GM19238 (cell line): ENCODE results near the gene AQP2.

Experiments used
- DNase-seq: peaks from one replicate; pipeline ENCODE4 v3.0.0; 2011; ENCODE audit warnings: low spot score; ENCODE audit not compliant: insufficient read length

Gene AQP2

GRCh38 chr12:49920241-49920914 is 30.2 kb upstream of the AQP2 start:
- no peak for DNase-seq

DNA sequence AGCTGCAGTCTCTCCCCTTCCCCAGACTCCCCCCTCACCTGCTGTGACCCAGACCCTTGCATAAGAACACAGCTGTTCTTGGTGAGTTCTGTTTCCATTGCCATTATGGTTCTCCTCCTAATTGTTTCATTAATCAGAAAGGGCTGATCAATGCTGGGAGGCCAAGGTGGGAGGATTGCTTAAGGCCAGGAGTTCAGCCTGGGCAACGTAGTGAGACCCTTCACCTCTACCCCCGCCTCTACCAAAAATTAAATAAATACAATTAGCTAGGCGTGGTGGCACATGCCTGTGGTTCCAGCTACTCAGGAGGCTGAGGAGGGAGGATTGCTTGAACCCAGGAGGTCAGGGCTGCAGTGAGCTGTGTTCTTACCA is 29.6 kb upstream of the AQP2 start:
- no peak for DNase-seq

DNA sequence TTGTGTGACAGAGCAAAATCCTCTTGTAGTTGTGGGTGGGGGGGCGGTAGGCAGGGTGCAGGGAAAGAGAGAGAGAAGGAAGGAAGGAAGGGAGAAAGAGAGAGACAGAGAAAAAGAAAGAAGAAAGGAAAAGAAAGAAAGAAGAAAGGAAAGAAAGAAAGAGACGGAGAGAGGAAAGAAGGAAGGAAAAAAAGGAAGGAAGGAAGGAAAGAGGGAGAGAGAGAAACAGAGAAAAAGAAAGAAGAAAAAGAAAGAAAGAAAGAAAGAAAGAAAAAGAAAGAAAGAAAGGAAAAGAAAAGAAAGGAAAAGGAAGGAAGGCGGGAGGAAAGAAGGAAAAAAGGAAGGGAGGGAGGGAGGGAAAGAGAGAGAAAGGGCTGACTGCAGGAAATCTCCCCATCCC is 29.2 kb upstream of the AQP2 start:
- DNase-seq = no peak

- DNase-seq = no peak
These were observed 28.6 kb upstream of the AQP2 start for GRCh38 chr12:49921936-49922335.

DNA sequence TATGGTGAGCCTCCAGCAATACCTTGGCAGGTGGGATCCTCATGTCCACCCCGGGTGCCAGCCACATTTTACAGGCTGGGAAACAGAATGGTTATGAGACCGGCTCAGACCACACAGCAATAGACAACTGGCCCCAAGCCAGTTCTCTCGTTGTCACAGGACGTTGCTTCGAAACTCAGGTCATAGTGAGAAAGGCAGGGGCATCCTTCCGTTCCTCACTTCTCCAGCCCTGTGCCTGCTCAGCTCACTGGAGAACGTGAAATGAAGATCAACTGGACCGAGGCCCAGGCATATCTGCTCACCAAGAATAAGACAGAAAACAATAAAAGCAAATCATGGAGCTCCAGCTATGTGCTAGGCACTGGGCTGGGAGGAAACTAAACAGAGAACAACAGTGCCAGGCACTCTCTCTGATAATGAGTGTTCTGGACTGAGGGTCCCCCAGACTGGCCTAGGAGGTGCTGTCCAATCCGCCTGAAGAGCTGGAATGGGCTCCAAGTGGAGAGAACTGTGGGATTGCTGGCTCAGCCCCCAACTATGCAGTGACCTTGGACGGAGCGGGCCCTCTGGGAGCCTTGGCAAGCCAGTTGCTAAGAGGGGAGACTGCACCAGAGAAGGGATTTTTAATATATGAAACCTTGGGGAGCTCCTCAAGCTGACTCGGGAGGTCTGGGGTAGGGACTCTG is 28.0 kb upstream of the AQP2 start:
- DNase-seq = no peak

- no peak for DNase-seq
These were observed 27.4 kb upstream of the AQP2 start for GRCh38 chr12:49923035-49923644.

DNA sequence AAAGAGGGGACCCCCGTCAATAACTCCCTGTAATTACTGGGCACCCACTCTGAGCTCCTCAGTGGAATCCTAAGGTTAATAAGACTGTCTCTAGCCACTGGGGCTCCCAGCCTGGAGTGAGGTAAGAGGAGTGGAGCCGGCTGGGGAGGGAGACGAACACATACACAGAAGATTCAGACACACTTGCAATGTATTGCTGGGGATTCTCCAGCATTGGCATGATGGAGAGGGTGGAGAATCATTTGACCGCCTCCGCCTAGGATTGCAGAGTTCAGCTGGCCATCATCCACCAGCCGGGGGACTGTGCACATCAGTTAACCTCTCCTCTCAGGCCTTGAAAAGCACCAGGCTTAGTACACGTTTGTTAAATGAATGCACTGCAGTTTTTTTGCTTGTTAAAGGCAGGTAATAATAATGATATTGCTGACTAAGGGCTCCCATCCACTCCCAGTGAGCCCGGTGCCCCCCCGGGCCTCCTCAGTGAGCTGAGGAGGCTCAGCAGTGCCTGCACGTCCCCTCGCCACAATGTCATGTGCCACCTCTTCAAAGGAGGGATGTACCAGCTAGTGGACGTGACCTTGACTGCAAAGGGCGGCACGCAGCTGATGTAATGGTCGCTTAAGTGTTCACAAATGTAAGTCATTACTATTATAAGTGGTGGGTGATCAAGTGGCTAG is 26.5 kb upstream of the AQP2 start:
- no peak for DNase-seq

GRCh38 chr12:49924628-49925246 is 25.8 kb upstream of the AQP2 start:
- no peak for DNase-seq

DNA sequence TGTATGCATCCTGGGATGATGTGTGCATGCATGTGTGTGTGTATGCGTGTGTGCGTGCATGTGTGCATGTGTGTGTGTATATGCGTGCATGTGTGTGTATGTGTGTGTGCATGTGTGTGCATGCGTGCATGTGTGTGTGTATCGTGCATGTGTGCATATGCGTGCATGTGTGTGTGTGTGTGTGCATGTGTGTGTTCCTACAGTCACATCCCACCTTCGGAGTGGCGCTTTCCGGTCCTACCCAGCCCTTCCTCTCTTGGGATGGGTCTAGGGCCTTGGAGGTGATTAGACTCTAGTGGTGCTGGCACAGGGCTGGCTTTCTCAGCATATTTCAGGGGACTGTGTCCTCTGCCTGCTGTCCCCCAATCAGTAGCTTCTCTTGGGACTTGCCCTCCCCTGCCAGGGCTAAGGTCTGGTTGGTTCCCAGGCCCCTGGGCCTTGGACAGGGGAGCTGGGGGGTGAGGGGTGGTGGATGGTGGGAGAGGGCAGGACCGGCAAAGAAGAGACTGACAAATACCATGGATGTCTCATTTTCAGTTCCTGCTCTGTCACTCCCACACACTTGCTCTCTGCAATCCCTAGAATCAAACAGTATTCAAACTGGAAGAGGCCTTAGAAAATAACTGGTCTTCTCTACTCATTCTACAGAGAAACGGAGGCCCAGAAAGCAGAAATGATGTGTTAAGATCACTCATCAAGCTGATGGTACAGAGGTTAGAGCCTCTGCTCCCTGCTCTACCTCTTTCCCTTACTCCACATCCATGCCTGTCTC is 24.9 kb upstream of the AQP2 start:
- DNase-seq = no peak

DNA sequence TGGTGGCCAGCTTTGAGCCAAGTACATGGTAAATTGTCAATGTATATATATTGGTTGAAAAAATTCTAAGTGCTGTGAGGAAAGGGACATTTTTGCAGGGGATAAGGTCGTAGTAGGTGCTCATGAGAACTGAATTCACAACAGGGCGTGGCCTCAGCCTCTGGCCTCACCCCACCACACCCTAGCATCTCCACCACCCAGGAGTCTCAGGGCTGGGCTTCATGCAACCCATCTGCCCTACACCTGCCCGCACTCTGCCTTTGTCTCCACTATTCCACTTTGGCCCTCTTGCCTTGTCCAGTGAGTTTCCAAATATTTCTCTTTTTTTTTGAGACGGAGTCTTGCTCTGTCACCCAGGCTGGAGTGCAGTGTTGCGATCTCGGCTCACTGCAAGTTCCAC is 22.1 kb upstream of the AQP2 start:
- DNase-seq = no peak

DNA sequence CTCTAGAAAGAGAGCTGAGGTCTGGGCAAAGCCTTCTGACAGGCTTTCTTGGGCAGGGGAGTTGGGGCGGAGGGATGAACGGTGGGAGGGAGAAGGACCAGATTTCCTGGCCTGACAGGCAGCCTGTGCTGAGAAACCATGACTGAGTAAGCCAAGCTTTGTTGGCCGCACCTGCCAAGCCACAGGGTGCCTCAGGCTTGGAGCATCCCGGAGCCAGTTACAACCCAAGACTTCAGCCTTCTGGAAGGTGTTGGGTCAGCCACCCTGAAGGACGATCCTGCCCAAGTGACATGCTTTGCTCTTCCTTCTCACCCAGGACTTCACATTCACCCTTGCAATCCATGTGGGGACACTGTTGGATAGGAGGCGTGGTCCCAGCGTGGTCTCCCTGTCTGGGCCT is 21.0 kb upstream of the AQP2 start:
- DNase-seq = no peak

DNA sequence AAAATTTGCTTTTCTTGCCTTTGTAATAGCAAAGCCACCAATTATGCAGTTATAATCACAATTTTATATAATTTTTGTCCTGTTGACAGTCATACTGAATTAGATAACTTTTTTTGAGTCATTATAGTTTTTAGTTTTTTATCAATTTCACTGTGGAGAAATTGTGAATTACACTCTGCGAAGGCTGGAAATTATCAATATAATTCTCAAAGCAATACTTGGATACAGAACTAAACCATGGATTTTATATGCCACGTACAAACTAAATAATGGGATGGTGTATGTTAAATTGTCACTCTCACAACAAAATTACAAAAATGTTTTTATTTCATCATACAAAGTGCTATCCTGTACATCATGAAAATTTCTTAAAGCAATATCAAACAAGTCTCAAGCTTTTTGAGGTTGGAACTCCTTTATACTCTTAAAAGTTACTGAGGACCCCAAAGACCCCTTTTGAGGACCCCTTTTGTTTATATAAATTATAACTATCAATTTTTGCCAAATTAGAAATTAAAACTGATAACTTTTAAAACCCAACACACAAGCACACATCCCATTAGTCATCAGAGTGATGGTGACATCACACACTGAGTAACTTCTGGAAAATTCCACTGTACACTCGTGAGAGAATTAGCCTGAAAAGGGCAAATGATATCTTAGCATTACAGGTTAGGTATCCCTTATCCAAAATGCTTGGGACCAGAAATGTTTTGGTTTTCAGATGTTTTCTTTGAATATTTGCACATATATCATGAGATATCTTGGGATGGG is 19.8 kb upstream of the AQP2 start:
- DNase-seq = no peak

- DNase-seq = no peak
These were observed 18.5 kb upstream of the AQP2 start for GRCh38 chr12:49932023-49932422.

- DNase-seq = no peak
These were observed 17.9 kb upstream of the AQP2 start for GRCh38 chr12:49932533-49933130.

- no peak for DNase-seq
These were observed 16.7 kb upstream of the AQP2 start for GRCh38 chr12:49933796-49934195.

DNA sequence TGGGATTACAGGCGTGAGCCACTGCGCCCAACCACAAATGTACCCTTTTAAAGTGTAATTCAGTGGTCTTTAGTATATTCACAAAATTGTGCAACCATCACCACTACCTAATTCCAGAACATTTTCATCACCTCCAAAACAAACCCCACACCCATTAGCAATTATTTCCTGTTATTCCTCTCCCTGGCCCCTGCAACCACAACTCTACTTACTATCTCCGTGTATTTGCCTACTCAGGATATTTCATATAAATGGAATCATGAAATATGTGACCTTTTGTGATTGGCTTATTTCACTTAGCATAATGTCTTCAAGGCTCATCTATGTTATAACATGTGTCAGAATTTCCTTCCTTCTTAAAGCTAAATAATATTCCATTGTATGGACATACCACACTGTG is 16.0 kb upstream of the AQP2 start:
- DNase-seq = no peak

GRCh38 chr12:49936925-49937324 is 13.6 kb upstream of the AQP2 start:
- DNase-seq = no peak

DNA sequence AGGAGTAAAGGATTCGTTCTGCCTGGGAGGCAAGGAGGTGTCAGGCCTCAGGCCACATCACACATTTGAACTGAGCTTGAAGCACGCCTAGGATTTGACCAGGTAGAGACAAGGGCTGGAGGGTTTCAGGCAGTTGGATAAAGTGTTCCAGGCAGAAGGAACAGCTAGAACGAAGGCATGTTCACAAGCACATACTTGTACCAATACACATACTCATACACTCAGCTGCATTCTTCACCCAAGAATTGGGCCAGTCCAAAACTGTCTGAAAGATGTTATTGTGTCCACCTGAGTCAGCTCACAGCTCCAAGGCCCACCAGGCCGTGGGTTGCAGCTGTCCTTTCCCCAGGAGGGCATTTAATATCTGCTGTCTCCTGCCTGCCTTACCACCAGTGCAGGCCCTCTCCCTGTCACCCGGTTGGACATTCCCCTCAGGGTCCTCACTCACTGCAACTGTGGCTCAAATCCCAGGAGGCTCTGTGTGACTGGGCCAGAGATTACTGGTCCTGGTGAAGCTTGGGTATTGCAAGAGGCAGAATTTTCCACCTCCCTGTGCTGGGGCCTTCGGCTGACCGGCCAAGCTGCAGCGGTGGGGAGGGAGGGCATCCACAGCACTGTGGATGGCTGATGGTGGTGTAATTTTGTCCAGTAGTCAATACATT is 12.8 kb upstream of the AQP2 start:
- no peak for DNase-seq

- DNase-seq = no peak
These were observed 11.2 kb upstream of the AQP2 start for GRCh38 chr12:49939307-49939706.

GRCh38 chr12:49939707-49940106 is 10.8 kb upstream of the AQP2 start:
- DNase-seq = no peak
